ENCODE data around the gene PNO1.

DNA sequence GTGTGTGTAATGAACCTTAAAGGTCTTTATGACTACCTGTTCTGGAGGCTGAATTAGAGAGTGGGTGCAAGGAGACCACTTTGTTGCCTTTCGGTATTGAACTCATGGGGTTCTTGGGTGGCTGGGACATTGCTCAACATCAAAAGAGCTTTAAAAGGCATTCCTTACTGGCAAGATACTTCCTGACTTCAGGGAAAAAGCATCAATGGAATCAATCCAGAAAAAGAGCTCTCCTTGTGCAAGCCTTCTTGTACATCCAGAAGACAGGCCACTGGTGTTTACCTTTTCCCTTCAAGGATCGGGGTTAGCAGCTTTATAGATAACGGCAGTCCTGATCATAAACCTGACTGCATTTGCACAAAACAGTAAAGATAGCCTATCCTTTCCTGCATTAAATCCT lies 9.5 kb downstream of the PNO1 start:
- TF ChIP-seq FOXM1 (IDR thresholded peaks at IDR 0.05; ENCODE audit: borderline replicate concordance): no peak
- TF ChIP-seq, protein P1, sequence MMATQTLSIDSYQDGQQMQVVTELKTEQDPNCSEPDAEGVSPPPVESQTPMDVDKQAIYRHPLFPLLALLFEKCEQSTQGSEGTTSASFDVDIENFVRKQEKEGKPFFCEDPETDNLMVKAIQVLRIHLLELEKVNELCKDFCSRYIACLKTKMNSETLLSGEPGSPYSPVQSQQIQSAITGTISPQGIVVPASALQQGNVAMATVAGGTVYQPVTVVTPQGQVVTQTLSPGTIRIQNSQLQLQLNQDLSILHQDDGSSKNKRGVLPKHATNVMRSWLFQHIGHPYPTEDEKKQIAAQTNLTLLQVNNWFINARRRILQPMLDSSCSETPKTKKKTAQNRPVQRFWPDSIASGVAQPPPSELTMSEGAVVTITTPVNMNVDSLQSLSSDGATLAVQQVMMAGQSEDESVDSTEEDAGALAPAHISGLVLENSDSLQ (IDR thresholded peaks at IDR 0.05): no peak
- no peak for TF ChIP-seq CTBP1 (IDR thresholded peaks at IDR 0.05; ENCODE audit: borderline replicate concordance)
- no peak for TF ChIP-seq SP1 (IDR thresholded peaks at IDR 0.05)
- TF ChIP-seq HDGF (IDR thresholded peaks at IDR 0.05; ENCODE audit: borderline replicate concordance): no peak
- TF ChIP-seq TARDBP (IDR thresholded peaks at IDR 0.05): no peak
- no peak for TF ChIP-seq ELF4 (IDR thresholded peaks at IDR 0.05)
- no peak for TF ChIP-seq FOXK2 (IDR thresholded peaks at IDR 0.05)
- no peak for TF ChIP-seq L3MBTL2 (conservative IDR thresholded peaks at IDR 0.05)
- no peak for TF ChIP-seq ARNT (IDR thresholded peaks at IDR 0.05)
